ACC112 (cell line): ENCODE measurements around the gene KRTAP4-4.
"Not testable (repeated sequence)": the region's sequence is repeated elsewhere in the genome, so short reads cannot be mapped to it uniquely, and the experiment has no call there.

Experiments used
- H2AFZ ChIP-seq: fragments of 200-600 bp; sonication (generic); one replicate; pipeline ENCODE4 v1.6.0; 2017; ENCODE audit warnings: antibody characterized with exemption, low read length; ENCODE audit not compliant: unreplicated experiment
- H3K27ac ChIP-seq: fragments of 200-600 bp; sonication (generic); 2 replicates; pipeline ENCODE4 v1.5.1; 2014; ENCODE audit warnings: low read depth, mild to moderate bottlenecking, antibody characterized with exemption, low read length, moderate library complexity
- H3K27me3 ChIP-seq: fragments of 200-600 bp; sonication (generic); 2 replicates; pipeline ENCODE4 v1.6.1; 2014; ENCODE audit warnings: mild to moderate bottlenecking, antibody characterized with exemption, low read length, moderate library complexity, mixed read lengths; ENCODE audit not compliant: insufficient read depth
- H3K36me3 ChIP-seq: fragments of 200-600 bp; sonication (generic); 2 replicates; pipeline ENCODE4 v1.6.1; 2016; ENCODE audit warnings: mild to moderate bottlenecking, antibody characterized with exemption, low read length, moderate library complexity, mixed read lengths; ENCODE audit not compliant: insufficient read depth
- H3K4me1 ChIP-seq: fragments of 200-600 bp; sonication (generic); one replicate; pipeline ENCODE4 v1.6.1; 2016; ENCODE audit warnings: low read length, mixed read lengths; ENCODE audit not compliant: insufficient read depth, unreplicated experiment, control insufficient read depth
- H3K4me3 ChIP-seq: fragments of 200-600 bp; sonication (generic); 2 replicates; pipeline ENCODE4 v1.5.1; 2014; ENCODE audit warnings: mild to moderate bottlenecking, low read depth, low read length
- H3K79me2 ChIP-seq: fragments of 200-600 bp; sonication (generic); one replicate; pipeline ENCODE4 v1.6.0; 2016; ENCODE audit warnings: low read length; ENCODE audit not compliant: control insufficient read depth, unreplicated experiment, insufficient read depth

KRTAP4-4 gene

DNA sequence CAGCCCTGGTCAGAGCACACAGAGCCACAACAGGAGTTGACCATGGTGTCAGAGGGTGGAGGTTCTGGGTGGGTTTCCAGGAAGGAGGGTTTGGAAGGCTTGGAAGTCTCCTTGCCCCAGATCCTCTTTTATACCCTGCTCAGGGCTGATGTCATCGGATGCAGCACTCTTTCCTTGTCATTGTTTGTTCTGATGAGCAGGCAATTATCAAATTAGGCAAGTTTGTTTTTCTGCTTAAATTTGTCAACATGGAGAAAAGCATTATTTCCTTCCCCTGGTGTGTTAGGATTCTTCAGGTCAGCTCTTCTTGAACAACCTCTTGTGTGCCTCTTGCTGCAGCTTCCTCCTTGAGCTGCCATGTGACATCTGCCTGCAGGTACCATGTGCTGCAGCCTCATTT is at the start of gene KRTAP4-4:
TSS of gene KRTAP4-4 (minus strand) at position 101 of the 400 bp plus-strand sequence. CDS start at position 44, 57 bp downstream.
- H3K27me3 ChIP-seq = no peaks in the 10 kb centered on the region
- H3K4me1 ChIP-seq = no peaks in the 10 kb centered on the region
- H3K79me2 ChIP-seq = no peaks in the 10 kb centered on the region
- no peak within 1 kb of the TSS for H3K27ac ChIP-seq
- H3K4me3 ChIP-seq = no peak within 1 kb of the TSS
- H2AFZ ChIP-seq = no peak within 1 kb of the TSS
- H3K36me3 ChIP-seq = no peaks in the 10 kb centered on the region

DNA sequence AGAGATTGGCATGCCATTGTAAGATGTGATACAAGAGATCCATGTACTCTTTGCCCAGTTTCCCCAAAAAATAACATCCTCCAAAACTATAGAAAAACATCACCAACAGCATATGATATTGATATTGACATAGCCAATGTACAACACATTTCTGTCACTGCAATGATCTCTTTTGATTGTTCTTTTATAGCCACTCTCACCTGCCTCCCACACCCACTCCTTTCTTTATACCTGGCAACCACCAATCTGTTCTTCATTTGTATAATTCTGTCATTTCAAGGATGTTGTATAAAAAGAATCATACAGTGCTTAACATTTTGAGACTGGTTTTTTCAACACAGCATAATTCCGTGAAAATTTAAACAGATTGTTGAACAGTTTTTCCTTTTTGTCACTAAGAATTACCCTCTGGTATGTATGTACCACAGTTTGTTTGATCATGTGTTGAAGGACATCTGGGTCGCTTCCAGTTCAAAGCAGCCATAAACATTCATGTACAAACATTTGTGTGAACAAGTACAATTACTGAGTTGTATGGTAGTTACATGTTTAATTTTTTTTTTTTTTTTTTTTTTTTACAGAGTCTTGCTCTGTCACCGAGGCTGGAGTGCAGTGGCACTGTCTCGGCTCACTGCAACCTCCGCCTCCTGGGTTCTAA is 39.0 kb upstream of the KRTAP4-4 start:
- Histone ChIP-seq H3K4me3 (no peak overlapping the region), H3K36me3 (no peaks in the 10 kb centered on the region), H3K79me2 (no peaks in the 10 kb centered on the region), H3K27ac (no peak overlapping the region), H2AFZ (no peak overlapping the region), H3K27me3 (no peaks in the 10 kb centered on the region), H3K4me1 (no peaks in the 10 kb centered on the region)

DNA sequence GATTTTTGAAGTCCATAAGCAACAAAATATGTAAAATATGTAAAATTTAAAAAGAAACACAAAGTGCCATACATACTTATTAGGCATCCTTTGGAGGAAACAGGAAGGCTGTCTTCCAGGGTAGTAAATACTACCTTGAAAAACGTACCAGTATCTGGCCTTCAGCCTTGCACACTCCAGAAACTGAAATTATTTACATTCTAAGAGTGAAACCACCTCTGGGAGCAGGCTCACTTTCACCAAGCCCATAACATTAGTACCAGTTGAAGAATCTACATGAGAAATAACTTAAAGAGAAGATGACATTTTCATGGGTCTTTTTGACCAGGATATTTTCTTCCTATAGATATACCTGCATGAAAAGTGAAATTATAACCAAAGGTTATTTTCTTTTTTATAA is 35.5 kb upstream of the KRTAP4-4 start:
- no peaks in the 10 kb centered on the region for H3K36me3 ChIP-seq
- peak overlapping the region; percentile 16; the same call in 1 of the 2 replicates for H3K4me3 ChIP-seq
- no peaks in the 10 kb centered on the region for H3K4me1 ChIP-seq
- no peak overlapping the region for H3K27ac ChIP-seq
- H3K79me2 ChIP-seq = no peaks in the 10 kb centered on the region
- H3K27me3 ChIP-seq = no peaks in the 10 kb centered on the region
- peak overlapping the region; percentile 73 for H2AFZ ChIP-seq

DNA sequence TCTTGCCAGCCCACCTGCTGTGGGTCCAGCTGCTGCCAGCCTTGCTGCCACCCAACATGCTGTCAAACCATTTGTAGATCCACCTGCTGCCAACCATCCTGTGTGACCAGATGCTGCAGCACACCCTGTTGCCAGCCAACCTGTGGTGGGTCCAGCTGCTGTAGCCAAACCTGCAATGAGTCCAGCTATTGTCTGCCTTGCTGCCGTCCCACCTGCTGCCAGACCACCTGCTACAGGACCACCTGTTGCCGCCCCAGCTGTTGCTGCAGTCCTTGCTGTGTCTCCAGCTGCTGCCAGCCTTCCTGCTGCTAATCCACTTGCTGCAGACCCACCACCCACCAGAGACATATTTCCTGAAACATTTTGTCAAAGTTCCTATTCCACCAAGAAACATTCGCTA is 29.8 kb upstream of the KRTAP4-4 start:
- no peak overlapping the region for H2AFZ ChIP-seq
- H3K79me2 ChIP-seq = no peaks in the 10 kb centered on the region
- no peak overlapping the region for H3K27ac ChIP-seq
- no peak overlapping the region for H3K4me3 ChIP-seq
- H3K27me3 ChIP-seq = no peaks in the 10 kb centered on the region
- H3K36me3 ChIP-seq = no peaks in the 10 kb centered on the region
- no peaks in the 10 kb centered on the region for H3K4me1 ChIP-seq

DNA sequence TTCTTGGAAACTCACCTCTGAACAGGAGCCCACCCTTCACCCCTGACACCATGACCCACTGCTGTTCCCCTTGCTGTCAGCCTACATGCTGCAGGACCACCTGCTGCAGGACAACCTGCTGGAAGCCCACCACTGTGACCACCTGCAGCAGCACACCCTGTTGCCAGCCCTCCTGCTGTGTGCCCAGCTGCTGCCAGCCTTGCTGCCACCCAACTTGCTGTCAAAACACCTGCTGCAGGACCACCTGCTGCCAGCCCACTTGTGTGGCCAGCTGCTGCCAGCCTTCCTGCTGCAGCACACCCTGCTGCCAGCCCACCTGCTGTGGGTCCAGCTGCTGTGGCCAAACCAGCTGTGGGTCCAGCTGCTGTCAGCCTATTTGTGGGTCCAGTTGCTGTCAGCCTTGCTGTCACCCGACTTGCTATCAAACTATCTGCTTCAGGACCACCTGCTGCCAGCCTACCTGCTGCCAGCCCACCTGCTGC is 29.3 kb upstream of the KRTAP4-4 start, which contains the start of gene KRTAP9-1:
TSS of gene KRTAP9-1 (plus strand) at position 51 of the 482 bp plus-strand sequence. CDS start at position 51, 0 bp downstream.
- H3K4me3 ChIP-seq, H3K4me1 ChIP-seq, H3K27ac ChIP-seq, H3K79me2 ChIP-seq, H2AFZ ChIP-seq, H3K27me3 ChIP-seq, H3K36me3 ChIP-seq: not testable (repeated sequence)

DNA sequence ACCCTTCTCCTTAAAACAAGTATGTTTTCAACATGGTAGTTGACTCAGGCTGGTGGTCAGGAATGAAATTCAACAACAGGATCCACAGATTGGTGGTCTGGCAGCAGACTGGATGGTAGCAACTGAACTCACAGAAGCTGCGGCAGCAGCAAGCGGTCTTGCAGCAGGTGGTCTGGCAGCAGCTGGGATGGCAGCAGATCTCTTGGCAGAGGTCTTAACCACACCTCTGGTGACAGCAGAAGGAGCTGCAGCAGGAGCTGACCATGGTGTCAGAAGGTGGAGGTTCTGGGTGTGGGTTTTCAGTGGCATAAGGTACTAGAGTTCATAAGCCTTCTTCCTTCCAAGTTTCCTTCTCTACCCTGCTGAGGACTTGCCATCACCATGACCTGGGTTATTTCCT is 26.3 kb upstream of the KRTAP4-4 start:
- Histone ChIP-seq H3K79me2 (no peaks in the 10 kb centered on the region), H3K4me1 (no peaks in the 10 kb centered on the region), H2AFZ (no peak overlapping the region), H3K27ac (no peak overlapping the region), H3K27me3 (no peaks in the 10 kb centered on the region), H3K36me3 (no peaks in the 10 kb centered on the region), H3K4me3 (no peak overlapping the region)

DNA sequence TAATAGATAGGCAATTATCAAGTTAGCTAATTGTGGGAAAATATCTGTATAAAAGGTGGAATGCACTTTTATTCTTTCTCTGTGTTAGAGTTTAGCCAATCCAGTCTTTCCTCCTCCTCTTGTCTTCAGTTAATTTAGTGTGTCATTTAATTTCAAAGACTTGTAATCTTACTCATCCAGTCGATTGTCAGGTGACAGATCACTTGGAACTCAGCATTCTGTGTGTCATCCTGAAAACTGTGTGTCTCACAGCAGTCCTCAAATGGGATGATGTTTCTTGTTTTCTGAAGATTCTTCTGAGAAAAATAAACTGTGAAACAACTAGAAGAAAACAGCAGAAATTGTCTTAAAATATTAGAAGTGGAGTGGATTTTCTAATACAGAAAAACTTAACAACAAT is 24.5 kb upstream of the KRTAP4-4 start:
- Histone ChIP-seq H3K79me2 (no peaks in the 10 kb centered on the region), H3K27me3 (no peaks in the 10 kb centered on the region), H3K36me3 (no peaks in the 10 kb centered on the region), H3K4me1 (no peaks in the 10 kb centered on the region), H2AFZ (no peak overlapping the region), H3K27ac (no peak overlapping the region), H3K4me3 (no peak overlapping the region)

DNA sequence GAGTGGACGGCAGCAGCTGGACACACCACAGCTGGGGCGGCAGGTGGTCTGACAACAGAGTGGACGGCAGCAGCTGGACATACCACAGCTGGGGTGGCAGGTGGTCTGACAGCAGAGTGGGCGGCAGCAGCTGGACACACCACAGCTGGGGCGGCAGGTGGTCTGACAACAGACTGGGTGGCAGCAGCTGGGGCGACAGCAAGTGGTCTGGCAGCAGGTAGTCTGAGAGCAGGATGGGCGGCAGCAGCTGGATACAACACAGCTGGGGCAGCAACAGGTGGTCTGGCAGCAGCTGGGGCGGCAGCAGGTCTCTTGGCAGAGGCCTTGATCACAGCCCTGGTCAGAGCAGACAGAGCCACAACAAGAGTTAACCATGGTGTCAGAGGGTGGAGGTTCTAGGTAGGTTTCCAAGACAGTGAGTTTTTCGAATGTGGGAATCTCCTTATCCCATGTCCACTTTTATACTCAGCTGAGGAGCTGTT is 24.0 kb upstream of the KRTAP4-4 start, which contains the start of gene KRTAP4-1:
TSS of gene KRTAP4-1 (minus strand) at position 432 of the 482 bp plus-strand sequence. CDS start at position 375, 57 bp downstream.
- H3K27ac ChIP-seq = no peak within 1 kb of the TSS
- H3K27me3 ChIP-seq = no peaks in the 10 kb centered on the region

DNA sequence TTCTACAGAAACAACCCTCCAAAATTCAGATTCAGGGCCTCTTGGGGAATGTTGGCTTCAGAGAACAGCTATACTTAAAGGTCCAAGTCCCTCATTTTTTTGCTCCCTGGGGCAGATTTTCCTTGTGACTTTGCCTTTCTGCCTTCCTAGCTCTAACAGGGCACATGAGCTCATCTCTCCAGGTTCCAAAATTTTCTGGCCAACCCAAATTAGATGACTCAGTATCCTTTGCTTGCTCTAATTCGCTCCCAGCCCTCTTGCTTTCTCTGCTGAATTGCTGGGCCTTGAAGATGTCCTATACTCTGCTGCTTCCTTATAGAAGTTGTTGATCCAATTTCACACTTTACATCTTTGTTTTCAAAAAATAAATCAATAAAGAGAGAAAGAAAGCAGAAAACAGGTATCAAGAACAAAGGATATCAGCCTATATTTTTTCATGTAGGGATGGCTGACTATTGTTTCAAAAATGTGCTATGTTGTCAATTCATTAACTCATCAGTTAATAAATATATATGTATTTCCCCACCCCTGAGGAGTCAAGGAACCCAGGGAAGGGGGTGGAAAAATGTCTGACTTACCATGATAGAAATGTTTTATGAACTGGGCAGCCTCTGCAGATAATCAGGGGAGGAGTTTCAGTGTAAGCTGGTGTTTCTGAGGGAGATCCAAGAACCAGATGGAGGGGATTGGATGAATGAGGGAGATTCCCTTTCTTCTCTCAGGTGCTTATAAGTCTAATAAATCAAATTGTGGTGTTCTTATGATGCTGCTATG is 18.5 kb upstream of the KRTAP4-4 start:
- no peaks in the 10 kb centered on the region for H3K36me3 ChIP-seq
- no peaks in the 10 kb centered on the region for H3K27me3 ChIP-seq
- peak overlapping the region; percentile 61 for H3K27ac ChIP-seq
- no peak overlapping the region for H3K4me3 ChIP-seq
- no peaks in the 10 kb centered on the region for H3K79me2 ChIP-seq
- H3K4me1 ChIP-seq = peaks cover 8% of the 10 kb centered on the region
- H2AFZ ChIP-seq = peak overlapping the region; percentile 27

More for the DNA sequence above, 24.0 kb upstream of the KRTAP4-4 start, which contains the start of gene KRTAP4-1:
- Histone ChIP-seq H3K4me1 (no peaks in the 10 kb centered on the region), H3K36me3 (no peaks in the 10 kb centered on the region), H2AFZ (no peak within 1 kb of the TSS), H3K4me3 (no peak within 1 kb of the TSS), H3K79me2 (no peaks in the 10 kb centered on the region)

DNA sequence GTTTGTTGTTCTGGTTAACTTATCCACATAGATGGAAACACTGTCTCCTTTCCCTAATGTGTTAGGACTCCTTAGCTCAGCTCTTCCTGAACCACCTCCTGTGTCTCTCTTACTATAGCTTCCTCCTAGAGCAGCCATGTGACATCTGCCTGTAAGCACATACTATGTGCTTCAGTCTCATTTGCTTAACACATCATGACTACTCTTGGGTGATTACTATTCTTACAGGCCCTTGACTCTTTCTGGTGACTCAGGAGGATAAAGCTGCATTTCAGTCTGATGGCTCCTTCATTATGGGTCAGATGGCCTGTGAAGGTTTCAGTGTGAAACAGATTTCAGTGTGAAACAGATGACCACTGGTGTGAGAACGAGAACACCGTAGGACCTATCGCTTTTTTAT is 17.8 kb upstream of the KRTAP4-4 start:
- Histone ChIP-seq H3K36me3 (no peaks in the 10 kb centered on the region), H3K4me1 (peaks cover 8% of the 10 kb centered on the region), H3K27me3 (no peaks in the 10 kb centered on the region), H3K27ac (peak overlapping the region; percentile 61), H3K4me3 (no peak overlapping the region), H3K79me2 (no peaks in the 10 kb centered on the region), H2AFZ (peak overlapping the region; percentile 27)
